ENCODE measurements around the gene ECM2.

- TF ChIP-seq CTCF (IDR thresholded peaks at IDR 0.05), result no peak
- no peak for TF ChIP-seq POLR2A (IDR thresholded peaks at IDR 0.05)
These were observed 18.7 kb downstream of the ECM2 start for GRCh38 chr9:92517046-92517445.

Measured in thyroid gland (tissue), 4 donors.